K562 (cell line): Measurements from ENCODE around the gene FES. TPM values are rescaled to one million over a fixed set of nuclear protein-coding genes. Genes with fewer than 3 reads are reported as not detected.

ENCODE experiments used
- AFF4 ChIP-seq: sonication (generic); formaldehyde crosslinking; IDR thresholded peaks from 2 replicates; pipeline ENCODE4 v1.8.0; 2023; ENCODE audit warnings: mild to moderate bottlenecking, missing genetic modification reagents
- BRD9 ChIP-seq: fragments of 450-650 bp; IDR thresholded peaks from 2 replicates; pipeline ENCODE4 v1.6.1; 2018; ENCODE audit warnings: low read depth; ENCODE audit not compliant: partially characterized antibody
- E2F6 ChIP-seq, 2 experiments: IDR thresholded peaks; 2 replicates each; pipeline ENCODE4 v1.6.1; 2011; ENCODE audit warnings: borderline replicate concordance in 1 of 2, control low read depth in 1 of 2, low read depth in 1 of 2, low read length in 1 of 2, mild to moderate bottlenecking in 1 of 2, mixed read lengths in 1 of 2, moderate library complexity in 1 of 2; ENCODE audit not compliant: insufficient read depth in 1 of 2, insufficient read length in 1 of 2, poor library complexity in 1 of 2, severe bottlenecking in 1 of 2; ENCODE audit errors: extremely low read depth in 1 of 2
- FOS ChIP-seq: IDR thresholded peaks from 3 replicates; pipeline ENCODE4 v1.6.1; 2011; ENCODE audit not compliant: insufficient read length; ENCODE audit errors: extremely low read depth
- GABPA ChIP-seq: fragments of 200-800 bp; sonication (Bioruptor generic); conservative IDR thresholded peaks from 2 replicates; pipeline ENCODE4 v1.6.1; 2016; ENCODE audit warnings: low read depth, missing genetic modification characterization, missing compliant biosample characterization
- GATAD2B ChIP-seq: fragments of 450-650 bp; IDR thresholded peaks from 2 replicates; pipeline ENCODE4 v1.6.1; 2017; ENCODE audit warnings: mild to moderate bottlenecking, borderline replicate concordance
- GMEB1 ChIP-seq: fragments of 250-450 bp; sonication (Bioruptor Pico); IDR thresholded peaks from 2 replicates; pipeline ENCODE4 v1.4.0; 2020; ENCODE audit warnings: mild to moderate bottlenecking
- HCFC1 ChIP-seq: IDR thresholded peaks from 2 replicates; pipeline ENCODE4 v1.6.1; 2012; ENCODE audit warnings: low read depth, low read length, improper control_type of control experiment
- HDAC6 ChIP-seq: IDR thresholded peaks from 2 replicates; pipeline ENCODE4 v1.6.1; 2012; ENCODE audit warnings: low read depth, mild to moderate bottlenecking, control low read depth, inconsistent platforms, low read length, moderate library complexity
- HNRNPL ChIP-seq: fragments of 200-400 bp; formaldehyde crosslinking; IDR thresholded peaks from 2 replicates; pipeline ENCODE4 v1.6.1; 2017; ENCODE audit warnings: low read depth, mild to moderate bottlenecking, low read length
- HNRNPUL1 ChIP-seq: fragments of 200-400 bp; formaldehyde crosslinking; IDR thresholded peaks from 2 replicates; pipeline ENCODE4 v1.6.1; 2017; ENCODE audit warnings: low read length
- ILF3 ChIP-seq: fragments of 450-650 bp; IDR thresholded peaks from 2 replicates; pipeline ENCODE4 v1.6.1; 2018; ENCODE audit warnings: antibody characterized with exemption, mild to moderate bottlenecking, moderate library complexity, borderline replicate concordance
- KAT8 ChIP-seq: fragments of 450-650 bp; IDR thresholded peaks from 2 replicates; pipeline ENCODE4 v1.6.1; 2016; ENCODE audit warnings: low read depth, mild to moderate bottlenecking
- KLF16 ChIP-seq: IDR thresholded peaks from 2 replicates; pipeline ENCODE4 v1.6.1; 2016; ENCODE audit warnings: antibody characterized with exemption
- NCOR1 ChIP-seq: fragments of 450-650 bp; IDR thresholded peaks from 2 replicates; pipeline ENCODE4 v1.6.1; 2016; ENCODE audit warnings: mild to moderate bottlenecking, moderate library complexity
- NEUROD1 ChIP-seq: fragments of 150-350 bp; IDR thresholded peaks from 2 replicates; pipeline ENCODE4 v1.6.1; 2014; ENCODE audit warnings: borderline replicate concordance, low read length, low read depth; ENCODE audit not compliant: partially characterized antibody
- OTX1 ChIP-seq: fragments of 450-650 bp; formaldehyde crosslinking; IDR thresholded peaks from 2 replicates; pipeline ENCODE4 v1.4.0; 2022; ENCODE audit warnings: mild to moderate bottlenecking
- RAD21 ChIP-seq, 2 experiments: fragments of 250-450 bp in 1 of 2; fragments of 450-650 bp in 1 of 2; sonication (Bioruptor Pico) in 1 of 2; formaldehyde crosslinking in 1 of 2; IDR thresholded peaks in 1 of 2; conservative IDR thresholded peaks in 1 of 2; 2 replicates each; pipeline versions ENCODE4 v1.4.0 to v1.8.0; 2020 to 2022; ENCODE audit warnings: mild to moderate bottlenecking in 2 of 2, moderate library complexity in 1 of 2
- RBFOX2 ChIP-seq: fragments of 200-400 bp; formaldehyde crosslinking; IDR thresholded peaks from 2 replicates; pipeline ENCODE4 v1.6.1; 2017; ENCODE audit warnings: low read depth, mild to moderate bottlenecking, low read length, moderate library complexity
- SRSF9 ChIP-seq: fragments of 200-400 bp; formaldehyde crosslinking; IDR thresholded peaks from 2 replicates; pipeline ENCODE4 v1.6.1; 2017; ENCODE audit warnings: low read depth, low read length, borderline replicate concordance
- ZBTB7A ChIP-seq: IDR thresholded peaks from 2 replicates; pipeline ENCODE4 v1.6.1; 2011; ENCODE audit warnings: low read depth, mild to moderate bottlenecking, low read length, moderate library complexity, borderline replicate concordance; ENCODE audit not compliant: control insufficient read depth
- ZNF668 ChIP-seq: fragments of 250-450 bp; sonication (Bioruptor Pico); IDR thresholded peaks from 2 replicates; pipeline ENCODE4 v1.8.0; 2022; ENCODE audit warnings: mild to moderate bottlenecking, inconsistent platforms
- polyA plus RNA-seq, 8 experiments: library from polyadenylated mRNA; depleted of rRNA in 4 of 8; stranded (reverse) in 5 of 8; unstranded in 3 of 8; fragments of >200 nt; fragmentation: Nextera tagmentation in 2 of 8; fragmentation: Illumina TruSeq in 1 of 8; extraction: Ambion mirVana in 2 of 8; extraction: Trizol in 1 of 8; gene quantifications; 2 replicates each; pipeline versions ENCODE4 v1.2.1 to v1.2.3, GENCODE V29; 2011 to 2014; ENCODE audit warnings: inconsistent platforms in 1 of 8, missing spikeins in 1 of 8
- total RNA-seq, 7 experiments: library from RNA; depleted of rRNA in 6 of 7; stranded (reverse); fragments of >200 nt in 6 of 7; fragmentation: Illumina TruSeq in 2 of 7; extraction: Trizol in 2 of 7; gene quantifications; 2 replicates each; pipeline versions ENCODE4 v1.2.1 to v1.2.3, GENCODE V29; 2011 to 2021; ENCODE audit warnings: low replicate concordance in 1 of 7

Gene FES
- total and polyA plus RNA-seq, 9 of the 15 experiments (the other 6 are each of a cell fraction or from before 2014, with no cell fraction given), result 0.38 to 2.6 (median 0.82) TPM

GRCh38 chr15:90871716-90872485, 12.4 kb upstream of the FES start (continued):
- no peak for TF ChIP-seq KLF16
- peak; percentile 68 for TF ChIP-seq RBFOX2
- TF ChIP-seq E2F6 (IDR thresholded peaks at IDR 0.05; ENCODE audit: borderline replicate concordance in 1 of 2, extremely low read depth in 1 of 2, insufficient read depth in 1 of 2, insufficient read length in 1 of 2, low read depth in 1 of 2, low read length in 1 of 2, poor library complexity in 1 of 2, severe bottlenecking in 1 of 2), result no peak
- TF ChIP-seq ILF3, result no peak
- TF ChIP-seq RAD21 (CRISPR knock-in tag; conservative IDR thresholded peaks at IDR 0.05 in 1 of 2, IDR thresholded peaks at IDR 0.05 in 1 of 2), result no peak
- TF ChIP-seq GATAD2B, result no peak
- TF ChIP-seq FOS, result no peak
- no peak for TF ChIP-seq HCFC1
- no peak for TF ChIP-seq AFF4
- TF ChIP-seq ZBTB7A, result no peak; the same call in 1 of the 2 replicates
- no peak for TF ChIP-seq ZNF668 (CRISPR knock-in tag)
- no peak for TF ChIP-seq GMEB1
- TF ChIP-seq GABPA (tag), result no peak; the same call in 1 of the 2 replicates
- TF ChIP-seq OTX1 (CRISPR knock-in tag), result no peak
- no peak for TF ChIP-seq NEUROD1
- TF ChIP-seq HNRNPUL1, result no peak
- no peak for TF ChIP-seq BRD9
- TF ChIP-seq HNRNPL, result no peak
- no peak for TF ChIP-seq HDAC6
- TF ChIP-seq KAT8, result no peak
- TF ChIP-seq SRSF9, result no peak
- no peak for TF ChIP-seq NCOR1
